GM18951 (cell line): Measurements from ENCODE around the gene CFAP65.

Source experiments
- POLR2A ChIP-seq: IDR thresholded peaks from 4 replicates; pipeline ENCODE4 v1.6.1; 2011; ENCODE audit warnings: mild to moderate bottlenecking; ENCODE audit not compliant: insufficient read length, insufficient read depth; ENCODE audit errors: extremely low read depth
- in situ Hi-C: fragments of 300-500 bp; cut with MboI; formaldehyde crosslinking; loops from one replicate; pipeline ENCODE4 v1.12.0; 2022; ENCODE audit warnings: low sequenced_read_pairs, mixed read lengths, inconsistent platforms; ENCODE audit not compliant: unreplicated experiment

CFAP65 gene

DNA sequence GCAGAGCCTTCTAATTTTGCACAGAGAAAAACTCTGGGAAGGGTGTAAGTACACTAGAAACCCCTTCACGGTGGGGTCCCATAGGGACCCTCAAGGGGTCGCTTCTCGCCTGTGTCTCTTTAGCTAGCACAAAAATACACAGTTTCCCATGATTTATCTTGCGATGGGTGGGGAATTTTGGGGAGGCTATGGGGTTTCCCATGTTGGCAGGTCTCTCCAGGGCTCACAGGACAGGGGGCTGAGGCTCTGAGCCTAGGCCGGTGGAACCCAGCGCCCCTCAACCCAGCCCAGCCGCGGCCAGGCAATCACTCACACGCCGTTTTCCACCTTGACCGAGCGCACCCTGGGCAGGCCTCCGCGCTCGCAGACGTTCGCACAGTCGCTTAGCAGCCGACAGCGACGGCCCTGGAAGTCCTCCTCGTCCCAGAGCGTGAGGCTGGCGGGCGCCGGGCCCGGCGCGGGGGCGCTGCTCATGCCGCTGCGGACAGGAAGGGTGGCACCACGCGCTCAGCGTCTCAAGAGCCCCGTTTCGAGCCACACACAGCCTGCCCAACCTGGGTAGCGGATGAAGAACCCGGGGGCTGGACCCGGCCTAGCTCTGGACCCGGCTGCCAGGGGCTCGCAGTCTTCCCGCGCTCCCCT, 48.5 kb downstream of the CFAP65 start:
- TF ChIP-seq POLR2A: no peak
- in situ Hi-C loops: no loop called here

DNA sequence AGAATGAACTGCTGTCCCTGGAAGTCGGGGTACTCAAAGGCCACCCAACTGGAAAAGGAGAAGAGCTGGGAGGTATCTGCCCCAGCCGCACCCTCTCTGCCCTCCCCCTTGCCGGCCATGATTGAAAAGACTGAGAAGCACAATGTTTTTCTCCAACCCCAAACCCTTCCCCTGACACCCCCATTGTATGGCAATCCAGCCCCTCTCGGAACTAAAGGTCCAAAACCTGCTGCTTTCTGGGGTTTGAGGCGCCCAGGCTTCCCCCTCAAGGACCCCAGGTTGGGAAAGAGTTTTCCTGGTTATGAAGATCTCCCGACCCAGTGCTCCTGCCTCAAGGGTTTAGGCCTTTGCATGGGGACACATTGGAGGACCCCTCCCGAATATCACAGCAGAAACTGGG, 49.1 kb downstream of the CFAP65 start:
- in situ Hi-C loops: no loop called here
- no peak for TF ChIP-seq POLR2A

- no peak for TF ChIP-seq POLR2A
- in situ Hi-C loops: no loop called here
Measured at GRCh38 chr2:218991674-218992168, 49.6 kb downstream of the CFAP65 start.

- no peak for TF ChIP-seq POLR2A
- in situ Hi-C loops: no loop called here
Measured at GRCh38 chr2:218990612-218991011, 50.7 kb downstream of the CFAP65 start.

DNA sequence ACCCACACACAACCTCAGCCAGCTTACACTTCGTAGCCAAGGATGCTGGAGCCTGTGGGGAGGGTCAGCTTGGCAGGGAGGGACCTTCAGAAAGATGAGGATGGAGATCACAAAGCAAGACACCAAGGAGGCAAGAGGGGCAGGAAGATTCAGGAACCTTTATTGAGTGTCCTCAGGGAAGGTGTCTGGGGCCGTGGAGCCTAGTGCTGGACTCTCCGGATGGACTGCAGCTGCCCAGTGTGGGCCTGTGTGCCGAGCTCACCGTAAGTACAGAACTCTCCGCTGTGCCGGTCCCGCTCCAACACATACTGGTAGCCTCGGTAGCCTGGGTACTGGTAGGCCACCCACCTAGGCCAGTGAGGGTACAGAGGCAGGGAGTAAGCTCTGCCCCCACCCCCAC, 51.3 kb downstream of the CFAP65 start:
- TF ChIP-seq POLR2A: no peak
- in situ Hi-C loops: no loop called here

DNA sequence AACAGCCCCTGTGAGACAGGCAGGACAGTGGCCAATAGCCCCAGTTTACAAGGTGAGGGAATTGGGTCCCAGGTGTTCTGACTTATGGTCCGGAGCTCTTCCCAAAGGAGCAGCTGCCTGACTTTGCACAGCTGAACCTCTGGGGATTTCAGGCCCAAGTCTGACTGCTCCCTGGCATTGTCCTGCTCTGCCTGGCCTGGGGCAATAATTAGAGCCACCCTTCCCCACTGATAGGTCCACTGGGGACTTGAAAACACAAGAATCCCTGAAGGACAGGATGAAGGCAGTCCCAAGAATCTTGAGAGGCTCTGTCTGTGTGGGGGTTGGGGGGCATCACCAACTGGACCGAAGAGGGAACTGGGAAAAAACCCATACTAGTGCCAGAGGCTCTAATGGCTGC, 52.7 kb downstream of the CFAP65 start:
- no peak for TF ChIP-seq POLR2A
- in situ Hi-C loops: no loop called here

- in situ Hi-C loops: no loop called here
- no peak for TF ChIP-seq POLR2A
Measured at GRCh38 chr2:218988164-218988563, 53.2 kb downstream of the CFAP65 start.

DNA sequence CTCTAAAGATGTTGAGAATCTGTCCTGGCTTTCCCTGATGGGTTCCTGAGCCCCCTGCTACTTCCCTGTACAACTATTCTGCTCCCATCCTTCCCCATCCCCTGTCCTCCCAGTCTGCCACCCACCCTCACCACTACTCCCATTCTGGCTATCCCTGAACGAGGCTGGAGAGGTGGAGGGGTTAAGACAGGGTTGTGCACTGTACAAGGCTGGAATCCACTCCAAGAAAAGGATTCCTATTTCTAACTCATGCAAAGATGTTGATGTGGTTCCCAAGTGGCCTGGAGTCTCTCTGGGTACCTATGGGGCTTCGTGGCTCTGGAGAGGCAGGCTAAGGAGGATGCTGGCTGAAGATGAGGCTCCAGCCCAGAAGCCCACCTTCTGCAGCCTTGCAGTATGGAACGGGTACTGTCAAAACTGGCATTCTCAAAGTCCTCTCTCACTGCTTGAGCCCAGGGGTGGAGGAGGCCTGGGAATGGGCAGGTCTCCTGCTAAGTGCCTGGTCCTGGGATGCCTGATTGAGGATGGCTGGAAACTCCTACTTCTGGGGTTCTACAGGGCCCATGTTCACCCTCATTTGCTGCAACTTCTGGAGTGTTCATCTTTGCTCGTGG, 55.1 kb downstream of the CFAP65 start:
- in situ Hi-C loops: no loop called here
- no peak for TF ChIP-seq POLR2A

DNA sequence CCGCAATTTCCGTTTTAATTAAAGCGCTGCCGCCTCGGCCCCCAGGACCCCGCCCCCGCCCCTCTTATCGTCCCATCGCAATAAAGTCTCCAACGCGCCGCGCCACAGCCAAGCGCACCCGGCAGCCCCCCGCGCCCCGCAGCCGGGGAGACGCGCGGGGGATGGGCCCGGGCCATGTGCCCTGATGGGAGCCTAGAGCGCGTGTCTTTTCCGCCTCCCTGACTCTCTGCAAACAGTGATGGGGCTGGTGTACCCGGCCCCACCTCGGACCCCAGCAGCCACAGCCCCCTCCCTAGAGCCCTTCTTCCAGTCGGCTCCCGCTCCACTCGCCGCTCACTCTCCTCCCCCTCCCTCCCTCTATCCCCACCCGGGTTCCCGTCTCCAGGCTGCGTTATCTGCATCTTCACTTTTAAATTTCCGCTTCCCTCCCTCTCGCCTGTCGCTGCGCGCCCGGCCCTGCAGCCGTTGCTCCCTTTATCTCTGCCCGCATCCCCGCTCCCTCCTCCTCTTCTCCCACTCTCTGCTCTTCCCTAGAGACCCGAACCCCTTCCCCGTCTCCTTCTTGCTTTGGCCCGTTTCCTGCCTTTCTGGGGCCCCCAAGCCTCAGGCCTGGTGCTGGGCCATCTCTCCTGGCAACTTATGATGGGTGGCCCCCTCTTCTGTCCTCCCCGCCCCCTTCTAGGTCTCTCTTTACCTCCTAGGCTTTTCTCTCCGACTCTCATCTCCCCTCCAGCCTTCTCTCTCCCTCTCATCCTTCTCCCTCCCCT, 55.8 kb downstream of the CFAP65 start:
- in situ Hi-C loops: no loop called here

GRCh38 chr2:218985021-218985324, 56.3 kb downstream of the CFAP65 start, which contains the start of gene FEV:
Gene FEV (minus strand): TSS chr2:218985184. CDS start chr2:218985075, 109 bp downstream.
- no peak for TF ChIP-seq POLR2A
- in situ Hi-C loops: no loop called here

More for the DNA sequence above, 55.8 kb downstream of the CFAP65 start:
- TF ChIP-seq POLR2A: no peak

GRCh38 chr2:218984239-218985020, 56.9 kb downstream of the CFAP65 start:
- TF ChIP-seq POLR2A: no peak
- in situ Hi-C loops: no loop called here

DNA sequence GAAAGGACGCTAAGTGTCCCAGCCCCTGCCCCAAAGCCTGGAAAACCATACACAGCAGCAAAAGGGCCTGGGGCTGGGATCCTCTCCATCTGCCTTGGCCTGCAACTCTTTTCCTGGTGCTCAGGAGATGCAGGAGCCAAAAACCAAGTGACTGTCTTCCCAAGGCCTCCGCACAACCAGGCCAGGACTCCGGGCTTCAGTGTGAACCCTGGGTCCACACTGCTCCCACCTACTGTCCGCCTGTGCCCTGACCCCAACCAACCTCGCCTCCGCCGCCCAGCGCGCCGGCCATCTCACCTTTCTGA, 57.4 kb downstream of the CFAP65 start:
- TF ChIP-seq POLR2A: no peak
- in situ Hi-C loops: no loop called here

- in situ Hi-C loops: no loop called here
- TF ChIP-seq POLR2A: no peak
Measured at GRCh38 chr2:218983263-218983933, 57.9 kb downstream of the CFAP65 start.
